ENCODE measurements around the gene POU2F2. TPM values are rescaled to one million over a fixed set of nuclear protein-coding genes. Genes with fewer than 3 reads are reported as not detected.

Gene POU2F2
- polyA plus RNA-seq, 1 of the 3 experiments (the other 2 are of a cell fraction) = 0.49 TPM

DNA sequence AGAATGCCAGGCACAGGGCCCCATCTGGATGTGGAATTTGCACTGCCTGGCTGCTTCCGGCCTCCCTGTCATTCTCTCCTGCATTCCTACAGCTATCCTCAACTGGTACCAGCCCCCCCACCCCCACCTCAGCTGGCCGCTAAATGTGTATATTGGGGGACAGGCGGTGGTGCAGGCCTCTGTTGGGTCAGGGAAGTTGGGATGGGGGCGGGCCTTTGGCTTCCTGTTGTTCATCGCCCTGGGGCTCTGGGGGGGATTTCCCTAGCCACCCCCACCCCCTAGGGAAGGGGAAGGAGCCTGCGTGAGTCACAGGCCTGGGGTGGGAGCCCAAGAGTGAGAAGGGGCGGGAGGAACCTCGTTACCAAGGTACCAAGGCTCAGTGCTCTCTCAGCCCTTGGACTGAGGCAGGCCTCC lies 10.6 kb downstream of the POU2F2 start:
- peak overlapping the region; percentile 76 for H3K4me2 ChIP-seq
- no peak for DNase-seq
- H3K4me1 ChIP-seq (ENCODE audit: control insufficient read depth in 1 of 2, insufficient read depth in 2 of 2, low read depth in 1 of 2, low read length in 1 of 2) = peaks cover 7 to 26% of the 10 kb centered on the region in 2 experiments; a peak in 3 of 4 replicates
- H3K9ac ChIP-seq = peak overlapping the region; percentile 62
- H3K9me2 ChIP-seq = no peaks in the 10 kb centered on the region
- H3K27me3 ChIP-seq (ENCODE audit: insufficient read depth) = no peaks in the 10 kb centered on the region
- no peaks in the 10 kb centered on the region for H3K9me3 ChIP-seq
- POLR2A ChIA-PET = no interaction called here
- peak overlapping the region; percentile 35 for H2AFZ ChIP-seq (ENCODE audit: low read depth)
- H3K79me2 ChIP-seq (ENCODE audit: insufficient read depth) = no peaks in the 10 kb centered on the region
- no peak overlapping the region for H3K4me3 ChIP-seq (ENCODE audit: low read depth in 2 of 2, low read length in 1 of 2)
- no peaks in the 10 kb centered on the region for H4K20me1 ChIP-seq (ENCODE audit: insufficient read depth)
- no peaks in the 10 kb centered on the region for H3F3A ChIP-seq (replicated peaks; ENCODE audit: insufficient read depth)
- CTCF ChIA-PET = interaction anchor here (1.0 to 4.9 kb wide), 4 partner anchors 13 to 62 kb away, joined by 3 to 45 read pairs (median 10); no protein-coding TSS in a partner anchor
- WGBS (ENCODE audit: low lambda C conversion rate) = 13% methylated on average over 5 of the region's 8 CpGs
- H3K27ac ChIP-seq (ENCODE audit: low read depth in 2 of 2, low read length in 1 of 2) = peak overlapping the region in 1 of 2 experiments; percentile 81; a peak in 2 of 4 replicates
- no peaks in the 10 kb centered on the region for H3K36me3 ChIP-seq (replicated peaks in 1 of 2; ENCODE audit: control insufficient read depth in 1 of 2, insufficient read depth in 2 of 2, low read length in 1 of 2)
- TF ChIP-seq EZH2phosphoT487 (IDR thresholded peaks at IDR 0.05; ENCODE audit: borderline replicate concordance, low read depth) (no peak), MAX (IDR thresholded peaks at IDR 0.05; ENCODE audit: low read depth) (peak; percentile 49), GABPA (IDR thresholded peaks at IDR 0.05; ENCODE audit: low read depth) (peak; percentile 32; the same call in 1 of the 2 replicates), USF1 (IDR thresholded peaks at IDR 0.05; ENCODE audit: borderline replicate concordance, low read depth) (no peak), TAF1 (IDR thresholded peaks at IDR 0.05; ENCODE audit: borderline replicate concordance, low read depth, low read length) (no peak), TCF12 (IDR thresholded peaks at IDR 0.05) (peak; percentile 78), RAD21 (IDR thresholded peaks at IDR 0.05; ENCODE audit: low read length) (no peak), CTCF (IDR thresholded peaks at IDR 0.05) (no peak), TEAD4 (IDR thresholded peaks at IDR 0.05; ENCODE audit: borderline replicate concordance, insufficient read depth) (peak; percentile 75; the same call in 1 of the 2 replicates), MEF2A (IDR thresholded peaks at IDR 0.05; ENCODE audit: borderline replicate concordance, low read depth) (no peak), ELF1 (IDR thresholded peaks at IDR 0.05) (peak; percentile 44; the same call in 1 of the 2 replicates), ZBTB33 (IDR thresholded peaks at IDR 0.05; ENCODE audit: borderline replicate concordance, low read depth) (peak; percentile 34; the same call in 1 of the 2 replicates), FOXJ3 (CRISPR knock-in tag; IDR thresholded peaks at IDR 0.05) (no peak), CHD2 (IDR thresholded peaks at IDR 0.05; ENCODE audit: low read length, partially characterized antibody) (no peak), NRF1 (IDR thresholded peaks at IDR 0.05; ENCODE audit: low read depth, low read length) (no peak), SMC3 (IDR thresholded peaks at IDR 0.05; ENCODE audit: low read depth, low read length) (no peak), FOSL2 (IDR thresholded peaks at IDR 0.05; ENCODE audit: borderline replicate concordance, low read depth) (peak; percentile 88), USF2 (IDR thresholded peaks at IDR 0.05; ENCODE audit: borderline replicate concordance, low read depth, low read length) (no peak), POLR2AphosphoS5 (IDR thresholded peaks at IDR 0.05; ENCODE audit: low read depth, low read length) (peak; percentile 18; the same call in 1 of the 2 replicates)
- TF ChIP-seq, protein P1, sequence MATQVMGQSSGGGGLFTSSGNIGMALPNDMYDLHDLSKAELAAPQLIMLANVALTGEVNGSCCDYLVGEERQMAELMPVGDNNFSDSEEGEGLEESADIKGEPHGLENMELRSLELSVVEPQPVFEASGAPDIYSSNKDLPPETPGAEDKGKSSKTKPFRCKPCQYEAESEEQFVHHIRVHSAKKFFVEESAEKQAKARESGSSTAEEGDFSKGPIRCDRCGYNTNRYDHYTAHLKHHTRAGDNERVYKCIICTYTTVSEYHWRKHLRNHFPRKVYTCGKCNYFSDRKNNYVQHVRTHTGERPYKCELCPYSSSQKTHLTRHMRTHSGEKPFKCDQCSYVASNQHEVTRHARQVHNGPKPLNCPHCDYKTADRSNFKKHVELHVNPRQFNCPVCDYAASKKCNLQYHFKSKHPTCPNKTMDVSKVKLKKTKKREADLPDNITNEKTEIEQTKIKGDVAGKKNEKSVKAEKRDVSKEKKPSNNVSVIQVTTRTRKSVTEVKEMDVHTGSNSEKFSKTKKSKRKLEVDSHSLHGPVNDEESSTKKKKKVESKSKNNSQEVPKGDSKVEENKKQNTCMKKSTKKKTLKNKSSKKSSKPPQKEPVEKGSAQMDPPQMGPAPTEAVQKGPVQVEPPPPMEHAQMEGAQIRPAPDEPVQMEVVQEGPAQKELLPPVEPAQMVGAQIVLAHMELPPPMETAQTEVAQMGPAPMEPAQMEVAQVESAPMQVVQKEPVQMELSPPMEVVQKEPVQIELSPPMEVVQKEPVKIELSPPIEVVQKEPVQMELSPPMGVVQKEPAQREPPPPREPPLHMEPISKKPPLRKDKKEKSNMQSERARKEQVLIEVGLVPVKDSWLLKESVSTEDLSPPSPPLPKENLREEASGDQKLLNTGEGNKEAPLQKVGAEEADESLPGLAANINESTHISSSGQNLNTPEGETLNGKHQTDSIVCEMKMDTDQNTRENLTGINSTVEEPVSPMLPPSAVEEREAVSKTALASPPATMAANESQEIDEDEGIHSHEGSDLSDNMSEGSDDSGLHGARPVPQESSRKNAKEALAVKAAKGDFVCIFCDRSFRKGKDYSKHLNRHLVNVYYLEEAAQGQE (IDR thresholded peaks at IDR 0.05; ENCODE audit: low read depth, low read length) = no peak
- TF ChIP-seq, protein P2, sequence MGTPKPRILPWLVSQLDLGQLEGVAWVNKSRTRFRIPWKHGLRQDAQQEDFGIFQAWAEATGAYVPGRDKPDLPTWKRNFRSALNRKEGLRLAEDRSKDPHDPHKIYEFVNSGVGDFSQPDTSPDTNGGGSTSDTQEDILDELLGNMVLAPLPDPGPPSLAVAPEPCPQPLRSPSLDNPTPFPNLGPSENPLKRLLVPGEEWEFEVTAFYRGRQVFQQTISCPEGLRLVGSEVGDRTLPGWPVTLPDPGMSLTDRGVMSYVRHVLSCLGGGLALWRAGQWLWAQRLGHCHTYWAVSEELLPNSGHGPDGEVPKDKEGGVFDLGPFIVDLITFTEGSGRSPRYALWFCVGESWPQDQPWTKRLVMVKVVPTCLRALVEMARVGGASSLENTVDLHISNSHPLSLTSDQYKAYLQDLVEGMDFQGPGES (IDR thresholded peaks at IDR 0.05; ENCODE audit: low read depth, low read length) = no peak

All from SK-N-SH (cell line).